B cell (primary cell): ENCODE measurements around the gene XPNPEP1. TPM values are rescaled to one million over a fixed set of nuclear protein-coding genes. Genes with fewer than 3 reads are reported as not detected.

ENCODE experiments used
- ATAC-seq: fragments of 200-7000 bp; cut with Tn5 transposase; one replicate; pipeline ENCODE4 v1.10.0; 2021; ENCODE audit warnings: low read depth, mild to moderate bottlenecking, moderate number of reproducible peaks, moderate library complexity
- CTCF ChIA-PET: fragments of 350-600 bp; sonication (Branson Sonifier 250); formaldehyde crosslinking; loops from one replicate; lab custom pipeline; 2021; ENCODE audit warnings: antibody characterized with exemption, inconsistent platforms; lab: Charles Lee
- POLR2A ChIA-PET: fragments of 350-600 bp; sonication (Branson Sonifier 250); formaldehyde crosslinking; loops from one replicate; lab custom pipeline; 2021; ENCODE audit warnings: antibody characterized with exemption; lab: Charles Lee
- DNase-seq: peaks from one replicate; pipeline ENCODE4 v3.0.0; 2013
- H2AFZ ChIP-seq: 2 replicates; pipeline ENCODE4 v1.6.1; 2012; ENCODE audit warnings: mild to moderate bottlenecking, low read depth, low read length; ENCODE audit not compliant: insufficient read depth, poor library complexity, severe bottlenecking
- H3K27ac ChIP-seq, 2 donors: 1 replicate in 1 of 2; 2 replicates in 1 of 2; pipeline ENCODE4 v1.5.1; 2012 to 2013; ENCODE audit warnings: low read length in 2 of 2, mild to moderate bottlenecking in 2 of 2, moderate library complexity in 1 of 2
- H3K27me3 ChIP-seq, 4 experiments: fragments of 200-600 bp in 1 of 4; sonication (generic) in 1 of 4; replicated peaks in 1 of 4; 1 replicate in 2 of 4; 2 replicates in 2 of 4; pipeline versions ENCODE4 v1.6.1 to v1.7.0; 2013 to 2016; ENCODE audit warnings: low read length in 3 of 4, mild to moderate bottlenecking in 2 of 4, mixed read lengths in 1 of 4, moderate library complexity in 1 of 4; ENCODE audit not compliant: insufficient read depth in 4 of 4, control insufficient read depth in 3 of 4; ENCODE audit errors: control extremely low read depth in 1 of 4
- H3K36me3 ChIP-seq, 2 experiments: replicated peaks in 1 of 2; 1 replicate in 1 of 2; 2 replicates in 1 of 2; pipeline versions ENCODE4 v1.6.1 to v1.7.1; 2013; ENCODE audit warnings: low read length in 1 of 2; ENCODE audit not compliant: insufficient read depth in 2 of 2, control insufficient read depth in 1 of 2; ENCODE audit errors: control extremely low read depth in 1 of 2, extremely low read depth in 1 of 2
- H3K4me1 ChIP-seq, 2 donors: fragments of 200-600 bp in 1 of 2; sonication (generic) in 1 of 2; 1 replicate in 1 of 2; 2 replicates in 1 of 2; pipeline versions ENCODE4 v1.5.1 to v1.6.1; 2013 to 2017; ENCODE audit warnings: low read length in 2 of 2; ENCODE audit not compliant: control insufficient read depth in 2 of 2, insufficient read depth in 2 of 2
- H3K4me2 ChIP-seq: replicated peaks from 2 replicates; pipeline ENCODE3; 2012; ENCODE audit warnings: mild to moderate bottlenecking, low read depth, low read length; ENCODE audit not compliant: poor library complexity, severe bottlenecking
- H3K4me3 ChIP-seq, 5 experiments: fragments of 200-600 bp in 1 of 5; sonication (generic) in 1 of 5; 1 replicate in 3 of 5; 2 replicates in 2 of 5; pipeline versions ENCODE4 v1.5.1 to v1.7.0; 2011 to 2016; ENCODE audit warnings: low read length in 4 of 5, mild to moderate bottlenecking in 4 of 5, low read depth in 2 of 5, control low read depth in 1 of 5, moderate library complexity in 1 of 5; ENCODE audit not compliant: insufficient read depth in 1 of 5; ENCODE audit errors: control extremely low read depth in 1 of 5, extremely low read depth in 1 of 5
- H3K79me2 ChIP-seq: fragments of 200-600 bp; sonication (generic); one replicate; pipeline ENCODE4 v1.6.0; 2016; ENCODE audit warnings: low read length; ENCODE audit not compliant: control insufficient read depth, insufficient read depth
- H3K9ac ChIP-seq: fragments of 200-600 bp; sonication (generic); 2 replicates; pipeline ENCODE4 v1.6.1; 2017; ENCODE audit warnings: mild to moderate bottlenecking, low read length, moderate library complexity
- H3K9me3 ChIP-seq, 3 donors: one replicate each; pipeline versions ENCODE4 v1.6.1 to v1.7.1; 2013; ENCODE audit warnings: low read length in 2 of 3; ENCODE audit not compliant: control insufficient read depth in 2 of 3, insufficient read depth in 1 of 3; ENCODE audit errors: control extremely low read depth in 1 of 3
- H4K20me1 ChIP-seq: 2 replicates; pipeline ENCODE4 v1.6.0; 2012; ENCODE audit warnings: mild to moderate bottlenecking, low read length; ENCODE audit not compliant: insufficient read depth, control insufficient read depth, poor library complexity, severe bottlenecking
- H3K27ac Mint-ChIP-seq: one replicate; pipeline ENCODE4 v1.8.0; 2021; ENCODE audit warnings: mixed read lengths
- H3K27me3 Mint-ChIP-seq: one replicate; pipeline ENCODE4 v1.8.0; 2021; ENCODE audit warnings: mixed read lengths
- H3K4me1 Mint-ChIP-seq: one replicate; pipeline ENCODE4 v1.8.0; 2021; ENCODE audit warnings: mixed read lengths
- H3K4me3 Mint-ChIP-seq: one replicate; pipeline ENCODE4 v1.8.0; 2021; ENCODE audit warnings: mixed read lengths
- H3K9me3 Mint-ChIP-seq: one replicate; pipeline ENCODE4 v1.8.0; 2022; ENCODE audit warnings: mixed read lengths; ENCODE audit not compliant: insufficient read depth
- CTCF ChIP-seq: fragments of 200-600 bp; IDR thresholded peaks from one replicate; pipeline ENCODE4 v1.8.0; 2022; ENCODE audit warnings: antibody characterized with exemption, mild to moderate bottlenecking
- EZH2 ChIP-seq: IDR thresholded peaks from 2 replicates; pipeline ENCODE4 v1.6.1; 2012; ENCODE audit warnings: borderline replicate concordance, low read depth, mild to moderate bottlenecking, moderate library complexity, low read length; ENCODE audit not compliant: insufficient read depth, poor library complexity, severe bottlenecking
- WGBS: methylation state at CpG from one replicate; pipeline ENCODE4 v1.1.5; 2013; ENCODE audit warnings: missing lambda C conversion rate; ENCODE audit not compliant: insufficient coverage; 5-methylcytosine and 5-hydroxymethylcytosine counted together
- intact Hi-C: fragments of 100-400 bp; cut with micrococcal nuclease; formaldehyde crosslinking; loops from one replicate; pipeline ENCODE4 v1.10.0; 2022
- polyA plus RNA-seq: library from polyadenylated mRNA; depleted of rRNA; stranded (reverse); fragments of >200 nt; gene quantifications from 2 replicates; pipeline ENCODE4 v1.2.3, GENCODE V29; 2012
- total RNA-seq, 2 donors: library from RNA; stranded (reverse); fragments of 120-200 nt in 1 of 2; gene quantifications; 1 replicate in 1 of 2; 2 replicates in 1 of 2; pipeline versions ENCODE4 v1.2.3 to v1.2.4, GENCODE V29; 2013 to 2022

Gene XPNPEP1
- total and polyA plus RNA-seq, 2 donors (not counting 1 experiment from before 2014, with no cell fraction given): 60.6 to 70.8 TPM

- ChIA-PET POLR2A (no interaction called here), CTCF (interaction anchor here (1.0 kb wide), 1 partner anchor 19 kb away, joined by 3 read pairs; no protein-coding TSS in a partner anchor)
- Mint-ChIP-seq H3K27ac (no peak overlapping the region), H3K27me3 (peaks cover 7% of the 10 kb centered on the region), H3K4me3 (no peak overlapping the region), H3K4me1 (no peaks in the 10 kb centered on the region), H3K9me3 (no peaks in the 10 kb centered on the region)
- DNase-seq (no peak), ATAC-seq (no peak)
- H3K9ac ChIP-seq: no peak overlapping the region
- 95% methylated on average over 4 of the region's 6 CpGs for WGBS
- H3K4me1 ChIP-seq: no peaks in the 10 kb centered on the region
- peaks cover 0 to 3% (median 0%) of the 10 kb centered on the region in 4 experiments for H3K27me3 ChIP-seq
- no peak overlapping the region for H3K4me3 ChIP-seq
- intact Hi-C loops: no loop called here
- TF ChIP-seq CTCF (no peak), EZH2 (no peak)
- H3K79me2 ChIP-seq: no peaks in the 10 kb centered on the region
- no peaks in the 10 kb centered on the region for H4K20me1 ChIP-seq
- no peak overlapping the region for H2AFZ ChIP-seq
- H3K27ac ChIP-seq: no peak overlapping the region
- H3K9me3 ChIP-seq: no peaks in the 10 kb centered on the region
- no peaks in the 10 kb centered on the region for H3K36me3 ChIP-seq
- no peak overlapping the region for H3K4me2 ChIP-seq
Measured at GRCh38 chr10:109937460-109938065, 14.3 kb upstream of the XPNPEP1 start.

- DNase-seq (no peak), ATAC-seq (no peak)
- H3K4me1 Mint-ChIP-seq: no peaks in the 10 kb centered on the region
- Histone ChIP-seq H3K9me3 (no peaks in the 10 kb centered on the region), H3K27ac (no peak overlapping the region), H3K36me3 (no peaks in the 10 kb centered on the region), H3K27me3 (peaks cover 0 to 3% (median 0%) of the 10 kb centered on the region in 4 experiments), H3K79me2 (no peaks in the 10 kb centered on the region), H3K9ac (no peak overlapping the region), H4K20me1 (no peaks in the 10 kb centered on the region), H3K4me2 (no peak overlapping the region), H3K4me3 (no peak overlapping the region), H2AFZ (no peak overlapping the region), H3K4me1 (no peaks in the 10 kb centered on the region)
- H3K4me3 Mint-ChIP-seq: no peak overlapping the region
- ChIA-PET CTCF (no interaction called here), POLR2A (no interaction called here)
- 73% methylated on average over 3 of the region's 5 CpGs for WGBS
- H3K9me3 Mint-ChIP-seq: no peaks in the 10 kb centered on the region
- intact Hi-C loops: no loop called here
- no peak overlapping the region for H3K27ac Mint-ChIP-seq
- peaks cover 16% of the 10 kb centered on the region for H3K27me3 Mint-ChIP-seq
- TF ChIP-seq EZH2 (no peak), CTCF (no peak)
Measured at GRCh38 chr10:109934958-109935793, 11.9 kb upstream of the XPNPEP1 start.
